ENCODE results near the gene GOLGA8R. TPM values are rescaled to one million over a fixed set of nuclear protein-coding genes. Genes with fewer than 3 reads are reported as not detected.

GOLGA8R gene
- total RNA-seq (2022; extraction: Qiagen RNA extraction; ENCODE audit: low read depth) = 0.11 to 0.28 TPM (median 0.22 TPM) in 5 replicates

GRCh38 chr15:30414160-30414559 is at the start of gene GOLGA8R:
Gene GOLGA8R (minus strand): TSS chr15:30414260. CDS start chr15:30414162, 98 bp downstream.

GRCh38 chr15:30392766-30393663 is 21.0 kb downstream of the GOLGA8R start, which contains the start of gene CHRFAM7A:
Gene CHRFAM7A (minus strand): TSS chr15:30393540. CDS start chr15:30383351, 10,189 bp downstream.

Other genes starting within 250 kb of the GOLGA8R start
- gene CHRFAM7A, start 20.7 kb downstream of the GOLGA8R start, total RNA-seq (2022; extraction: Qiagen RNA extraction; ENCODE audit: low read depth) = 3.8 to 7.0 TPM (median 5.1 TPM) in 5 replicates
- 0.10 to 0.38 TPM in 2 of 5 replicates, not detected in the others for gene GOLGA8Q, start 137.8 kb upstream of the GOLGA8R start, total RNA-seq (2022; extraction: Qiagen RNA extraction; ENCODE audit: low read depth)
- 1.3 to 3.9 TPM (median 2.5 TPM) in 5 replicates for gene GOLGA8H, start 189.8 kb upstream of the GOLGA8R start, total RNA-seq (2022; extraction: Qiagen RNA extraction; ENCODE audit: low read depth)